GM18498 (cell line): ENCODE measurements around the gene ITPA.
"Not testable (repeated sequence)": the region's sequence is repeated elsewhere in the genome, so short reads cannot be mapped to it uniquely, and the experiment has no call there.

ENCODE experiments used
- ATAC-seq: cut with Tn5 transposase; IDR thresholded peaks from one replicate; pipeline ENCODE4 v1.9.1; 2021; ENCODE audit warnings: mild to moderate bottlenecking, moderate library complexity; ENCODE audit not compliant: unreplicated experiment

Gene ITPA

GRCh38 chr20:3172933-3173609 lies 36.2 kb upstream of the ITPA start, which contains the start of gene LZTS3:
Gene LZTS3, minus strand, starts transcription at chr20:3173549. Its CDS starts 6,386 bp downstream, at chr20:3167163.
- peak; percentile 58 for ATAC-seq

GRCh38 chr20:3173610-3174441 lies 35.5 kb upstream of the ITPA start:
- peak; percentile 89 for ATAC-seq

GRCh38 chr20:3174442-3175261 lies 34.6 kb upstream of the ITPA start:
- no peak for ATAC-seq

GRCh38 chr20:3175270-3175669 lies 34.0 kb upstream of the ITPA start:
- ATAC-seq, result no peak

- ATAC-seq, result no peak
These were observed 31.4 kb upstream of the ITPA start for GRCh38 chr20:3177746-3178485.

- no peak for ATAC-seq
These were observed 29.0 kb upstream of the ITPA start for GRCh38 chr20:3180319-3180718.

GRCh38 chr20:3181270-3181669 lies 28.0 kb upstream of the ITPA start:
- no peak for ATAC-seq

GRCh38 chr20:3182429-3182828 lies 26.9 kb upstream of the ITPA start:
- not testable (repeated sequence) for ATAC-seq

- no peak for ATAC-seq
These were observed 25.2 kb upstream of the ITPA start for GRCh38 chr20:3183896-3184612.

- not testable (repeated sequence) for ATAC-seq
These were observed 21.4 kb upstream of the ITPA start for GRCh38 chr20:3187861-3188260.

- ATAC-seq, result no peak
These were observed 20.4 kb upstream of the ITPA start for GRCh38 chr20:3188823-3189413.

GRCh38 chr20:3189561-3190131 lies 19.7 kb upstream of the ITPA start:
- ATAC-seq, result no peak

- ATAC-seq, result no peak
These were observed 18.6 kb upstream of the ITPA start for GRCh38 chr20:3190681-3191111.

GRCh38 chr20:3192226-3193015 lies 16.9 kb upstream of the ITPA start:
- ATAC-seq, result no peak

GRCh38 chr20:3193806-3194616 lies 15.3 kb upstream of the ITPA start:
- no peak for ATAC-seq

GRCh38 chr20:3194617-3195280 lies 14.5 kb upstream of the ITPA start:
- no peak for ATAC-seq
